Epithelial cell of proximal tubule (primary cell): ENCODE results near the gene LMF1. TPM values are rescaled to one million over a fixed set of nuclear protein-coding genes. Genes with fewer than 3 reads are reported as not detected.
"Not testable (repeated sequence)": the region's sequence is repeated elsewhere in the genome, so short reads cannot be mapped to it uniquely, and the experiment has no call there.

ENCODE experiments used
- DNase-seq: peaks from one replicate; pipeline ENCODE4 v3.0.0-alpha.2; 2011; ENCODE audit warnings: low read depth
- H3K4me3 ChIP-seq: 2 replicates; pipeline ENCODE4 v1.5.1; 2011; ENCODE audit warnings: low read depth, mild to moderate bottlenecking, low read length
- CTCF ChIP-seq: conservative IDR thresholded peaks from 2 replicates; pipeline ENCODE4 v1.5.1; 2012; ENCODE audit warnings: low read depth, mild to moderate bottlenecking, low read length
- total RNA-seq: library from RNA; depleted of rRNA; stranded (reverse); fragments of >200 nt; gene quantifications from 2 replicates; pipeline ENCODE4 v1.2.3, GENCODE V29; 2015

The LMF1 gene
- total RNA-seq, 1 donor from 2014 or later: 8.2 TPM

- no peak for DNase-seq
- no peak overlapping the region for H3K4me3 ChIP-seq
- no peak for TF ChIP-seq CTCF
Observed at GRCh38 chr16:821751-822150, 149.0 kb downstream of the LMF1 start.

GRCh38 chr16:820748-821147, 150.0 kb downstream of the LMF1 start:
- TF ChIP-seq CTCF: no peak
- H3K4me3 ChIP-seq: no peak overlapping the region
- DNase-seq: no peak

GRCh38 chr16:820044-820408, 150.8 kb downstream of the LMF1 start:
- not testable (repeated sequence) for DNase-seq, H3K4me3 ChIP-seq

- no peak overlapping the region for H3K4me3 ChIP-seq
- no peak for TF ChIP-seq CTCF
- DNase-seq: no peak
Observed at GRCh38 chr16:819336-820043, 151.3 kb downstream of the LMF1 start.

GRCh38 chr16:818592-818991, 152.2 kb downstream of the LMF1 start:
- no peak for DNase-seq
- TF ChIP-seq CTCF: no peak
- no peak overlapping the region for H3K4me3 ChIP-seq

- no peak overlapping the region for H3K4me3 ChIP-seq
- TF ChIP-seq CTCF: no peak
- DNase-seq: no peak
Observed at GRCh38 chr16:818132-818531, 152.7 kb downstream of the LMF1 start.

GRCh38 chr16:817001-817906, 153.5 kb downstream of the LMF1 start:
- DNase-seq: no peak
- no peak overlapping the region for H3K4me3 ChIP-seq
- TF ChIP-seq CTCF: no peak
